CD8-positive, alpha-beta memory T cell (primary cell): ENCODE results near the gene MICA. TPM values are rescaled to one million over a fixed set of nuclear protein-coding genes. Genes with fewer than 3 reads are reported as not detected.
"Not testable (repeated sequence)": the region's sequence is repeated elsewhere in the genome, so short reads cannot be mapped to it uniquely, and the experiment has no call there.

ENCODE experiments used
- CTCF ChIA-PET: fragments of 350-600 bp; sonication (Branson Sonifier 250); formaldehyde crosslinking; loops from one replicate; lab custom pipeline; 2021; ENCODE audit warnings: antibody characterized with exemption; lab: Charles Lee
- POLR2A ChIA-PET: fragments of 350-600 bp; sonication (Branson Sonifier 250); formaldehyde crosslinking; loops from one replicate; lab custom pipeline; 2021; ENCODE audit warnings: antibody characterized with exemption; lab: Charles Lee
- DNase-seq, 5 donors: peaks; one replicate each; pipeline versions ENCODE4 v3.0.0 to v3.0.0-alpha.2; 2020 to 2022; ENCODE audit warnings: mixed read lengths in 1 of 5
- H3K27ac ChIP-seq: one replicate; pipeline ENCODE4 v1.7.0; 2013; ENCODE audit warnings: low read depth, mild to moderate bottlenecking, low read length, moderate library complexity
- H3K27me3 ChIP-seq: 2 replicates; pipeline ENCODE4 v1.7.0; 2013; ENCODE audit warnings: low read length, mild to moderate bottlenecking; ENCODE audit not compliant: insufficient read depth, poor library complexity, severe bottlenecking
- H3K36me3 ChIP-seq: 2 replicates; pipeline ENCODE4 v1.7.0; 2013; ENCODE audit warnings: mild to moderate bottlenecking, low read length, moderate library complexity; ENCODE audit not compliant: insufficient read depth
- H3K4me1 ChIP-seq: 2 replicates; pipeline ENCODE4 v1.7.0; 2013; ENCODE audit warnings: mild to moderate bottlenecking, low read length, moderate library complexity; ENCODE audit not compliant: insufficient read depth
- H3K4me3 ChIP-seq: 2 replicates; pipeline ENCODE4 v1.7.0; 2013; ENCODE audit warnings: mild to moderate bottlenecking, low read length
- H3K9me3 ChIP-seq: 2 replicates; pipeline ENCODE4 v1.7.0; 2013; ENCODE audit warnings: mild to moderate bottlenecking, low read length
- H3K27ac Mint-ChIP-seq, 8 donors: one replicate each; pipeline ENCODE4 v1.8.0; 2020 to 2021; ENCODE audit warnings: mixed read lengths in 8 of 8, mild to moderate bottlenecking in 6 of 8, inconsistent platforms in 3 of 8, moderate library complexity in 3 of 8
- H3K27me3 Mint-ChIP-seq, 2 donors: one replicate each; pipeline ENCODE4 v1.8.0; 2020 to 2021; ENCODE audit warnings: mixed read lengths in 2 of 2, mild to moderate bottlenecking in 1 of 2, moderate library complexity in 1 of 2
- H3K36me3 Mint-ChIP-seq, 3 donors: one replicate each; pipeline ENCODE4 v1.8.0; 2020 to 2021; ENCODE audit warnings: mixed read lengths in 3 of 3, inconsistent platforms in 1 of 3, mild to moderate bottlenecking in 1 of 3
- H3K4me1 Mint-ChIP-seq, 3 donors: one replicate each; pipeline ENCODE4 v1.8.0; 2020 to 2021; ENCODE audit warnings: mixed read lengths in 3 of 3, inconsistent platforms in 1 of 3, mild to moderate bottlenecking in 1 of 3
- H3K4me3 Mint-ChIP-seq, 7 donors: one replicate each; pipeline ENCODE4 v1.8.0; 2020 to 2021; ENCODE audit warnings: mixed read lengths in 7 of 7, mild to moderate bottlenecking in 6 of 7, moderate library complexity in 4 of 7, inconsistent platforms in 2 of 7
- H3K9me3 Mint-ChIP-seq, 5 donors: one replicate each; pipeline ENCODE4 v1.8.0; 2020 to 2022; ENCODE audit warnings: mixed read lengths in 5 of 5, mild to moderate bottlenecking in 3 of 5, moderate library complexity in 2 of 5, inconsistent platforms in 1 of 5
- polyA plus RNA-seq: library from polyadenylated mRNA; unstranded; fragments of 300-500 nt; fragmentation: Illumina TruSeq; gene quantifications from one replicate; pipeline ENCODE4 v1.2.3, GENCODE V29; 2021
- total RNA-seq, 2 experiments: library from RNA; stranded (reverse); gene quantifications; one replicate each; pipeline ENCODE4 v1.2.3, GENCODE V29; 2021

The MICA gene
- total and polyA plus RNA-seq, 3 experiments from 2014 or later: 8.2 to 12.8 (median 12.4) TPM

- no peaks in the 10 kb centered on the region for H3K36me3 Mint-ChIP-seq
- no peaks in the 10 kb centered on the region for H3K9me3 ChIP-seq
- H3K9me3 Mint-ChIP-seq: no peaks in the 10 kb centered on the region
- no peaks in the 10 kb centered on the region for H3K36me3 ChIP-seq
- DNase-seq: peak in 2 of 5 donors; percentile 18 to 19
- CTCF ChIA-PET: no interaction called here
- H3K4me3 Mint-ChIP-seq: no peak overlapping the region
- H3K27ac Mint-ChIP-seq: peak overlapping the region in 2 of 8 donors; percentile 0 to 87
- no peaks in the 10 kb centered on the region for H3K27me3 Mint-ChIP-seq
- no peaks in the 10 kb centered on the region for H3K27me3 ChIP-seq
- no peak overlapping the region for H3K4me3 ChIP-seq
- H3K4me1 Mint-ChIP-seq: no peaks in the 10 kb centered on the region
- no peak overlapping the region for H3K27ac ChIP-seq
- H3K4me1 ChIP-seq: no peaks in the 10 kb centered on the region
- POLR2A ChIA-PET: no interaction called here
Measured at GRCh38 chr6:31426395-31427354, 23.3 kb downstream of the MICA start.

- H3K4me1 ChIP-seq: no peaks in the 10 kb centered on the region
- peaks cover 0 to 6% of the 10 kb centered on the region in 2 donors for H3K27me3 Mint-ChIP-seq
- ChIA-PET POLR2A (no interaction called here), CTCF (interaction anchor here (1.4 to 2.2 kb wide), 3 partner anchors 9 to 32 kb away, joined by 5 to 7 read pairs (median 6); no protein-coding TSS in a partner anchor)
- H3K27ac Mint-ChIP-seq: no peak overlapping the region
- no peak overlapping the region for H3K4me3 Mint-ChIP-seq
- no peaks in the 10 kb centered on the region for H3K27me3 ChIP-seq
- H3K4me1 Mint-ChIP-seq: no peaks in the 10 kb centered on the region
- no peaks in the 10 kb centered on the region for H3K9me3 Mint-ChIP-seq
- no peak overlapping the region for H3K4me3 ChIP-seq
- no peaks in the 10 kb centered on the region for H3K9me3 ChIP-seq
- peak in 3 of 5 donors; percentile 7 to 53 (median 31) for DNase-seq
- no peaks in the 10 kb centered on the region for H3K36me3 ChIP-seq
- H3K36me3 Mint-ChIP-seq: no peaks in the 10 kb centered on the region
- no peak overlapping the region for H3K27ac ChIP-seq
Measured at GRCh38 chr6:31430449-31430848, 27.1 kb downstream of the MICA start.

GRCh38 chr6:31435051-31435450 lies 31.7 kb downstream of the MICA start:
- H3K36me3 ChIP-seq, H3K9me3 ChIP-seq, CTCF ChIA-PET, H3K27ac ChIP-seq, H3K4me3 Mint-ChIP-seq, H3K4me3 ChIP-seq, H3K4me1 Mint-ChIP-seq, H3K27me3 ChIP-seq, DNase-seq, POLR2A ChIA-PET, H3K27ac Mint-ChIP-seq, H3K4me1 ChIP-seq: not testable (repeated sequence)
- Mint-ChIP-seq H3K36me3 (peaks cover 0 to 20% (median 2%) of the 10 kb centered on the region in 3 donors), H3K9me3 (peaks cover 4 to 16% (median 12%) of the 10 kb centered on the region in 5 donors), H3K27me3 (peaks cover 18 to 37% of the 10 kb centered on the region in 2 donors)

- H3K4me1 ChIP-seq: no peaks in the 10 kb centered on the region
- no peaks in the 10 kb centered on the region for H3K27me3 ChIP-seq
- H3K27ac ChIP-seq: no peak overlapping the region
- H3K9me3 Mint-ChIP-seq: peaks cover 4 to 16% (median 12%) of the 10 kb centered on the region in 5 donors
- H3K4me1 Mint-ChIP-seq: peaks cover 3 to 7% (median 5%) of the 10 kb centered on the region in 3 donors
- H3K36me3 ChIP-seq: no peaks in the 10 kb centered on the region
- H3K4me3 Mint-ChIP-seq: no peak overlapping the region
- peaks cover 19 to 50% of the 10 kb centered on the region in 2 donors for H3K27me3 Mint-ChIP-seq
- H3K27ac Mint-ChIP-seq: no peak overlapping the region
- H3K36me3 Mint-ChIP-seq: peaks cover 0 to 20% (median 2%) of the 10 kb centered on the region in 3 donors
- ChIA-PET CTCF (interaction anchor here (3.1 kb wide), 1 partner anchor 38 kb away, joined by 20 read pairs; no protein-coding TSS in a partner anchor), POLR2A (interaction anchor here (1.0 kb wide), 1 partner anchor 41 kb away, joined by 3 read pairs; no protein-coding TSS in a partner anchor)
- no peak overlapping the region for H3K4me3 ChIP-seq
- no peak for DNase-seq
- no peaks in the 10 kb centered on the region for H3K9me3 ChIP-seq
Measured at GRCh38 chr6:31438222-31438621, 34.8 kb downstream of the MICA start.

GRCh38 chr6:31438677-31439076 lies 35.3 kb downstream of the MICA start:
- H3K4me1 ChIP-seq: no peaks in the 10 kb centered on the region
- CTCF ChIA-PET: interaction anchor here (0.7 to 3.1 kb wide), 2 partner anchors 38 to 41 kb away, joined by 3 to 20 read pairs; no protein-coding TSS in a partner anchor
- H3K4me3 ChIP-seq: no peak overlapping the region
- no peak overlapping the region for H3K4me3 Mint-ChIP-seq
- DNase-seq: no peak
- POLR2A ChIA-PET: interaction anchor here (0.6 to 1.0 kb wide), 2 partner anchors 38 to 41 kb away, joined by 3 read pairs; no protein-coding TSS in a partner anchor
- H3K36me3 Mint-ChIP-seq: peaks cover 0 to 20% (median 2%) of the 10 kb centered on the region in 3 donors
- H3K36me3 ChIP-seq: no peaks in the 10 kb centered on the region
- peaks cover 19 to 50% of the 10 kb centered on the region in 2 donors for H3K27me3 Mint-ChIP-seq
- H3K4me1 Mint-ChIP-seq: peaks cover 3 to 7% (median 5%) of the 10 kb centered on the region in 3 donors
- H3K27ac Mint-ChIP-seq: no peak overlapping the region
- peaks cover 4 to 16% (median 12%) of the 10 kb centered on the region in 5 donors for H3K9me3 Mint-ChIP-seq
- no peak overlapping the region for H3K27ac ChIP-seq
- H3K9me3 ChIP-seq: no peaks in the 10 kb centered on the region
- no peaks in the 10 kb centered on the region for H3K27me3 ChIP-seq

- CTCF ChIA-PET: interaction anchor here (0.6 to 3.9 kb wide), 17 partner anchors 10 to 1834 kb away, joined by 3 to 25 read pairs (median 4); no protein-coding TSS in a partner anchor
- peaks cover 0 to 19% (median 2%) of the 10 kb centered on the region in 3 donors for H3K36me3 Mint-ChIP-seq
- peak overlapping the region in 1 of 8 donors; percentile 19 for H3K27ac Mint-ChIP-seq
- Histone ChIP-seq H3K9me3 (no peaks in the 10 kb centered on the region), H3K4me1 (no peaks in the 10 kb centered on the region), H3K36me3 (no peaks in the 10 kb centered on the region), H3K4me3 (no peak overlapping the region), H3K27ac (no peak overlapping the region), H3K27me3 (no peaks in the 10 kb centered on the region)
- H3K4me1 Mint-ChIP-seq: peaks cover 3 to 7% (median 5%) of the 10 kb centered on the region in 3 donors
- DNase-seq: peak; percentile 71 to 90 (median 79)
- H3K27me3 Mint-ChIP-seq: peaks cover 20 to 54% of the 10 kb centered on the region in 2 donors
- POLR2A ChIA-PET: interaction anchor here (0.7 to 1.0 kb wide), 2 partner anchors 42 to 791 kb away, joined by 3 to 4 read pairs; no protein-coding TSS in a partner anchor
- peak overlapping the region in 1 of 7 donors; percentile 32 for H3K4me3 Mint-ChIP-seq
- H3K9me3 Mint-ChIP-seq: peaks cover 4 to 16% (median 12%) of the 10 kb centered on the region in 5 donors
Measured at GRCh38 chr6:31441365-31442267, 38.2 kb downstream of the MICA start.

- H3K4me3 ChIP-seq: no peak overlapping the region
- H3K9me3 ChIP-seq: no peaks in the 10 kb centered on the region
- no peaks in the 10 kb centered on the region for H3K27me3 ChIP-seq
- peaks cover 10 to 33% of the 10 kb centered on the region in 2 donors for H3K27me3 Mint-ChIP-seq
- H3K4me3 Mint-ChIP-seq: no peak overlapping the region
- ChIA-PET CTCF (no interaction called here), POLR2A (no interaction called here)
- H3K4me1 Mint-ChIP-seq: peaks cover 1 to 4% (median 4%) of the 10 kb centered on the region in 3 donors
- no peaks in the 10 kb centered on the region for H3K4me1 ChIP-seq
- H3K27ac Mint-ChIP-seq: no peak overlapping the region
- H3K36me3 Mint-ChIP-seq: no peaks in the 10 kb centered on the region
- no peaks in the 10 kb centered on the region for H3K36me3 ChIP-seq
- no peaks in the 10 kb centered on the region for H3K9me3 Mint-ChIP-seq
- DNase-seq: no peak
- H3K27ac ChIP-seq: no peak overlapping the region
Measured at GRCh38 chr6:31446481-31446880, 43.1 kb downstream of the MICA start.
